ENCODE data around the gene UBE2A. TPM values are rescaled to one million over a fixed set of nuclear protein-coding genes. Genes with fewer than 3 reads are reported as not detected.

Gene UBE2A
- total and polyA plus RNA-seq, 2 donors (not counting 3 experiments of a cell fraction or from before 2014, with no cell fraction given): 40.7 to 66.9 TPM

GRCh38 chrX:119625843-119626242 is 51.5 kb downstream of the UBE2A start:
- no peaks in the 10 kb centered on the region for H3K9me3 ChIP-seq (replicated peaks; ENCODE audit: control insufficient read depth, insufficient read depth, low read length)
- H3K4me2 ChIP-seq (ENCODE audit: insufficient read depth, low read length): no peak overlapping the region
- TF ChIP-seq GATA2 (IDR thresholded peaks at IDR 0.05; ENCODE audit: insufficient read depth, insufficient read length, low read depth, low read length) (no peak), EZH2 (IDR thresholded peaks at IDR 0.05; ENCODE audit: borderline replicate concordance, low read depth, low read length, severe bottlenecking) (no peak), MAX (IDR thresholded peaks at IDR 0.05; ENCODE audit: insufficient read depth, insufficient read length) (no peak), JUN (IDR thresholded peaks at IDR 0.05; ENCODE audit: borderline replicate concordance, insufficient read depth, insufficient read length, low read depth) (no peak), FOS (IDR thresholded peaks at IDR 0.05; ENCODE audit: borderline replicate concordance, insufficient read depth, low read length) (no peak), POLR2AphosphoS5 (IDR thresholded peaks at IDR 0.05; ENCODE audit: insufficient read depth, low read depth, low read length) (no peak), MYC (IDR thresholded peaks at IDR 0.05; ENCODE audit: low read depth, low read length) (no peak)
- H3K79me2 ChIP-seq (ENCODE audit: control insufficient read depth, insufficient read depth, low read length): no peaks in the 10 kb centered on the region
- no peaks in the 10 kb centered on the region for H3K27me3 ChIP-seq (ENCODE audit: control insufficient read depth in 2 of 2, insufficient read depth in 2 of 2, low read length in 2 of 2)
- DNase-seq (ENCODE audit: low read depth, low spot score) (no peak), FAIRE-seq (no peak)
- H3K9ac ChIP-seq (replicated peaks; ENCODE audit: extremely low read depth, insufficient read depth, low read length): no peak overlapping the region
- H4K20me1 ChIP-seq (replicated peaks; ENCODE audit: control insufficient read depth, extremely low read depth, insufficient read depth, low read length): no peaks in the 10 kb centered on the region
- H3K4me1 ChIP-seq (ENCODE audit: control insufficient read depth, extremely low read depth, insufficient read depth, low read length): peaks cover 18% of the 10 kb centered on the region
- ChIA-PET CTCF (interaction anchor here (1.2 kb wide), 1 partner anchor 16 kb away, joined by 7 read pairs; no protein-coding TSS in a partner anchor), POLR2A (no interaction called here)
- dilution Hi-C loops (cut with MboI; ENCODE audit: extremely low pct_ligation_motif_present, low sequenced_read_pairs) (no loop called here), intact Hi-C loops (cut with micrococcal nuclease) (no loop called here)
- no peak overlapping the region for H3K4me3 ChIP-seq (replicated peaks in 1 of 3; ENCODE audit: insufficient read depth in 1 of 3, low read depth in 1 of 3, low read length in 3 of 3)
- no TSS peak for BruUV-seq (replicated peaks)
- no peaks in the 10 kb centered on the region for H3K36me3 ChIP-seq (ENCODE audit: control insufficient read depth in 2 of 2, extremely low read depth in 1 of 2, insufficient read depth in 2 of 2, low read length in 2 of 2)
- H2AFZ ChIP-seq (ENCODE audit: low read depth, low read length): no peak overlapping the region
- H3K9me1 ChIP-seq (replicated peaks; ENCODE audit: control insufficient read depth, extremely low read depth, insufficient read depth, low read length): no peaks in the 10 kb centered on the region
- H3K27ac ChIP-seq (ENCODE audit: insufficient read depth, low read depth, low read length): no peak overlapping the region

Other genes with a start within 250 kb of the UBE2A start
- gene SLC25A43, start 175.2 kb upstream of the UBE2A start, total RNA-seq: 6.7 and 11.5 TPM in 2 replicates
- gene SLC25A43, start 175.2 kb upstream of the UBE2A start, polyA plus RNA-seq: 7.0 and 7.2 TPM in 2 replicates
- 379 and 387 TPM in 2 replicates for gene SLC25A5, start 106.1 kb upstream of the UBE2A start, total RNA-seq
- gene SLC25A5, start 106.1 kb upstream of the UBE2A start, polyA plus RNA-seq: 562 and 651 TPM in 2 replicates
- gene STEEP1, start 9.2 kb upstream of the UBE2A start, total RNA-seq: 21.0 and 23.1 TPM in 2 replicates
- gene STEEP1, start 9.2 kb upstream of the UBE2A start, polyA plus RNA-seq: 8.6 and 12.1 TPM in 2 replicates
- 10.8 and 12.0 TPM in 2 replicates for gene NKRF, start 31.9 kb downstream of the UBE2A start, total RNA-seq
- gene NKRF, start 31.9 kb downstream of the UBE2A start, polyA plus RNA-seq: 2.7 and 2.8 TPM in 2 replicates
- gene SEPTIN6, start 118.6 kb downstream of the UBE2A start, total RNA-seq: 22.2 and 31.8 TPM in 2 replicates
- gene SEPTIN6, start 118.6 kb downstream of the UBE2A start, polyA plus RNA-seq: 15.8 and 23.1 TPM in 2 replicates
- not detected in 2 replicates for gene SOWAHD, start 184.0 kb downstream of the UBE2A start, total RNA-seq
- not detected in 2 replicates for gene SOWAHD, start 184.0 kb downstream of the UBE2A start, polyA plus RNA-seq
- 1,516 and 1,582 TPM in 2 replicates for gene RPL39, start 217.1 kb downstream of the UBE2A start, total RNA-seq
- gene RPL39, start 217.1 kb downstream of the UBE2A start, polyA plus RNA-seq: 1,285 and 1,305 TPM in 2 replicates